ENCODE data around the gene CLTB. TPM values are rescaled to one million over a fixed set of nuclear protein-coding genes. Genes with fewer than 3 reads are reported as not detected.

The CLTB gene
- total RNA-seq, 1 donor from 2014 or later, result 38.1 TPM

DNA sequence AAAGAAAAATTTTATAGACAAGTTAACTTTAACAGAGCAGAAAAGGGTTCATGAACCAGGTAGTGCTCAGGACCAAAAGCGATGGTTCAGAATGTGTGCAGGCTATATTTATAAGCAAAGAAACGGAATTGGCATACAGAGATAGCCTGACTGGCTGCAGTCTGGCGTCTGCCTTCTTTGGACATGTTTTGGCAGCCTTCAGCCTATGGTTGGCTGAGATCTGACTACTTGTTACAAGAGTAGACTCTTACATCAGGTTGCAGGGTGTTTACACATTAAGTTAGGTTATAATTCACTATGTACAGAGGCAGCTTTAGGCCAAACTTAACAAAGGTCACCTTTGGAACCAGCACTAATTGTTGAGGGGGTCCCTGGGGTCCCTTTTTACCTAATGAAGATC is 34.9 kb downstream of the CLTB start:
- Mint-ChIP-seq H3K27ac (no peak overlapping the region), H3K27me3 (no peaks in the 10 kb centered on the region), H3K4me1 (ENCODE audit: unreplicated experiment) (peaks cover 7% of the 10 kb centered on the region), H3K4me3 (no peak overlapping the region), H3K36me3 (peaks cover 12% of the 10 kb centered on the region), H3K9me3 (no peaks in the 10 kb centered on the region)
- no peak for TF ChIP-seq CTCF (conservative IDR thresholded peaks at IDR 0.05)
- DNase-seq (ENCODE audit: extremely low spot score, unreplicated experiment), result no peak

- no peaks in the 10 kb centered on the region for H3K4me1 Mint-ChIP-seq (ENCODE audit: unreplicated experiment)
- TF ChIP-seq CTCF (conservative IDR thresholded peaks at IDR 0.05), result no peak
- H3K4me3 Mint-ChIP-seq, result no peak overlapping the region
- DNase-seq (ENCODE audit: extremely low spot score, unreplicated experiment), result no peak
- no peak overlapping the region for H3K27ac Mint-ChIP-seq
- peaks cover 5% of the 10 kb centered on the region for H3K36me3 Mint-ChIP-seq
- no peaks in the 10 kb centered on the region for H3K9me3 Mint-ChIP-seq
- H3K27me3 Mint-ChIP-seq, result no peaks in the 10 kb centered on the region
Observed at GRCh38 chr5:176379881-176380280, 36.5 kb downstream of the CLTB start.

DNA sequence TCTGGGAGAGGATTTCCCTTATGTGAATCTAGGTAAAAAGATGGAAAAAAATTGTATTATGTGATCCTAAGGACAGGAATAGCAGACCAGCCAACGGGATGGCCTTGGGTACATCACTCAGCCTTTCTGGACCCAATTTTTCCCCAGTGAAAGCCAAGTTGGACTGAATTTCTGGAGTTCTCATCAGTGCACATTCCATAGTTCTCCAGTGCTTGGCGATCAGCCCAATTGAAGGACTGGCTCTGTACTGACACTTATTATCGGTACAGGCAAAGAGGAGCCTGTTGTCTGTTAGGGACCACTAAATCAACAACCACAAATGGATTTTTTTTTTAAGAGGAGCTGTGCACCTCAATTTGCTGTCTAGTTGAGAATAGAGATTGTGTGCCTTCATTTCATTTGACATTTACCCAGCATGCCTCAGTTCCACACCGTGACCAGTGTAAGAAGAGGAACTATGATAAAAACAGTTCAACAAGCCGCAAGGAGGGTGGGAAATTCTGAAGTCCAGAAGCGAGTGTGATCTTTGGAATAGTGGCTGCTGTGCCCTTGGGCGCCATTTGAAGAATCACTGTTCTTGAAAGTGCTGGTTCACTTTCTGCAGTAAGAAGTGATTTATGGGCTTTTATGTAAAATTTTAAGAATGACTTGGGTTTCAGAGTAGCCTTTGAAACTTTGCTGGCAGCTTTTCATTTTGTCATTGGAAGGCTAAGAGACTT is 43.1 kb downstream of the CLTB start:
- H3K36me3 Mint-ChIP-seq, result peaks cover 3% of the 10 kb centered on the region
- H3K4me1 Mint-ChIP-seq (ENCODE audit: unreplicated experiment), result no peaks in the 10 kb centered on the region
- H3K27ac Mint-ChIP-seq, result no peak overlapping the region
- no peak overlapping the region for H3K4me3 Mint-ChIP-seq
- H3K27me3 Mint-ChIP-seq, result no peaks in the 10 kb centered on the region
- no peaks in the 10 kb centered on the region for H3K9me3 Mint-ChIP-seq
- no peak for TF ChIP-seq CTCF (conservative IDR thresholded peaks at IDR 0.05)
- DNase-seq (ENCODE audit: extremely low spot score, unreplicated experiment), result no peak

DNA sequence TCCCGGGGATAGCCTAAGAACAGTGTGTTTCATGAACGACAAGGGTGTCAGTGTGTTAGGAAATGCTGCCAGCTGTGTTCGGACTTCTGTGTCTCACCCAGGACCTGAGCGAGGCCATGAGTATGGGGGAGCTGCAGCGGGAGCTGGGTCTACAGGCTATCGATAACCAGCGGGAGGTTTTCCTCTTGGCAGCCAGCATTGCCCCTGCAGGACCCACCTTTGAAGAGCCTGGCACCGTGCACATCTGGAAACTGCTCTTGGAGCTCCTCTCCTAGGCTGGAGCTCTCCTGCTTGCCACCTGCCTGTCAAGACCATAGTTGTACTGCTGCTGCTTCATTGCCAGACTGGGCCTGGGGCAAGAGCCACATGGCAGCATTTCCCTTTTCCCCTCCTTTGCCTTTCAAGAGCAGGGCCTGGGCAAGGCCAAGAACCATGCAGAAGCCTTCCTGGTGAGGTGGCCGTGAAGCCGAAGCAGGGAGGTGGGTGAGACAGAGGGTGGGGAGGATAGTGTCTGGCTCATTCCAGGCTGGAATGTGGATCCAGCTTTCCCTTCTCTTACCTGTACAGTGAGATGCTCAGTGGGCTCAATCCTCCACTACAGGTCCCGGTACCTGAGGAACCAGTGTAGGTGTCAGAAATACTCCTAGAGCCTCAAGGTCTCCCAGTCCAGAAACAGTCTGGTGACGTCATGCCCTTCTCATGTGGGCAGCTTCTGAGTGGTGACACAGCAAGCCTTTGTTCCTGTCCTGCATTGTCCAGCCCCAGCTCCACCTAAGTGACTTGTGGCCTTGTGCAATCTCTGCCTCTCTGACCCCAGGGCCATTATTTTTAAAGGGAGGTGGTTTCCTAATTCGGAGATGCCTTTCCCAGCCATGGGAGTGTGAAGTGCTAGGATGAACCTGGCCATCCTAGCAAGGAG is 44.5 kb downstream of the CLTB start:
- Mint-ChIP-seq H3K4me1 (ENCODE audit: unreplicated experiment) (peaks cover 5% of the 10 kb centered on the region), H3K36me3 (peaks cover 13% of the 10 kb centered on the region), H3K4me3 (no peak overlapping the region), H3K27me3 (no peaks in the 10 kb centered on the region), H3K9me3 (no peaks in the 10 kb centered on the region), H3K27ac (no peak overlapping the region)
- DNase-seq (ENCODE audit: extremely low spot score, unreplicated experiment), result no peak
- TF ChIP-seq CTCF (conservative IDR thresholded peaks at IDR 0.05), result no peak

- peaks cover 13% of the 10 kb centered on the region for H3K36me3 Mint-ChIP-seq
- no peaks in the 10 kb centered on the region for H3K27me3 Mint-ChIP-seq
- H3K4me1 Mint-ChIP-seq (ENCODE audit: unreplicated experiment), result peaks cover 5% of the 10 kb centered on the region
- H3K4me3 Mint-ChIP-seq, result no peak overlapping the region
- no peak overlapping the region for H3K27ac Mint-ChIP-seq
- DNase-seq (ENCODE audit: extremely low spot score, unreplicated experiment), result no peak
- no peak for TF ChIP-seq CTCF (conservative IDR thresholded peaks at IDR 0.05)
- no peaks in the 10 kb centered on the region for H3K9me3 Mint-ChIP-seq
Observed at GRCh38 chr5:176369934-176370711, 46.2 kb downstream of the CLTB start.
